ENCODE results near the gene HEPH. TPM values are rescaled to one million over a fixed set of nuclear protein-coding genes. Genes with fewer than 3 reads are reported as not detected.
"Not testable (repeated sequence)": the region's sequence is repeated elsewhere in the genome, so short reads cannot be mapped to it uniquely, and the experiment has no call there.

The HEPH gene
- total and polyA plus RNA-seq, 9 donors = 3.9 to 17.8 (median 9.0) TPM

GRCh38 chrX:66200855-66201795 is 37.1 kb downstream of the HEPH start:
- no CpG with 5 or more reads among the region's 5 CpGs for WGBS (ENCODE audit: insufficient coverage)
- H3K4me1 ChIP-seq (ENCODE audit: control insufficient read depth, insufficient read depth, low read length) = no peaks in the 10 kb centered on the region
- no peaks in the 10 kb centered on the region for H3K27me3 ChIP-seq (ENCODE audit: control insufficient read depth, insufficient read depth, low read length)
- no peaks in the 10 kb centered on the region for H3K36me3 ChIP-seq (ENCODE audit: control insufficient read depth, insufficient read depth, low read length)
- no peak overlapping the region for H3K27ac ChIP-seq (ENCODE audit: low read length)
- H3K4me3 ChIP-seq (ENCODE audit: low read length) = no peak overlapping the region
- no peaks in the 10 kb centered on the region for H3K9me3 ChIP-seq (replicated peaks; ENCODE audit: control insufficient read depth, low read depth, low read length)
- DNase-seq = peak; percentile 8

GRCh38 chrX:66203114-66203513 is 39.1 kb downstream of the HEPH start:
- no CpG with 5 or more reads among the region's 5 CpGs for WGBS (ENCODE audit: insufficient coverage)
- no peaks in the 10 kb centered on the region for H3K27me3 ChIP-seq (ENCODE audit: control insufficient read depth, insufficient read depth, low read length)

GRCh38 chrX:66221856-66222255 is 57.8 kb downstream of the HEPH start:
- Histone ChIP-seq H3K36me3 (ENCODE audit: control insufficient read depth, insufficient read depth, low read length) (no peaks in the 10 kb centered on the region), H3K9me3 (replicated peaks; ENCODE audit: control insufficient read depth, low read depth, low read length) (no peaks in the 10 kb centered on the region), H3K4me1 (ENCODE audit: control insufficient read depth, insufficient read depth, low read length) (no peaks in the 10 kb centered on the region), H3K27ac (ENCODE audit: low read length) (no peak overlapping the region), H3K27me3 (ENCODE audit: control insufficient read depth, insufficient read depth, low read length) (no peaks in the 10 kb centered on the region), H3K4me3 (ENCODE audit: low read length) (no peak overlapping the region)
- 90% methylated on average over 2 of the region's 3 CpGs for WGBS (ENCODE audit: insufficient coverage)
- DNase-seq = no peak

More at GRCh38 chrX:66203114-66203513, 39.1 kb downstream of the HEPH start:
- no peaks in the 10 kb centered on the region for H3K4me1 ChIP-seq (ENCODE audit: control insufficient read depth, insufficient read depth, low read length)
- no peaks in the 10 kb centered on the region for H3K9me3 ChIP-seq (replicated peaks; ENCODE audit: control insufficient read depth, low read depth, low read length)
- no peak for DNase-seq
- H3K4me3 ChIP-seq (ENCODE audit: low read length) = no peak overlapping the region
- no peak overlapping the region for H3K27ac ChIP-seq (ENCODE audit: low read length)
- H3K36me3 ChIP-seq (ENCODE audit: control insufficient read depth, insufficient read depth, low read length) = no peaks in the 10 kb centered on the region

GRCh38 chrX:66232296-66232695 is 68.2 kb downstream of the HEPH start:
- no peaks in the 10 kb centered on the region for H3K27me3 ChIP-seq (ENCODE audit: control insufficient read depth, insufficient read depth, low read length)
- no peak overlapping the region for H3K4me3 ChIP-seq (ENCODE audit: low read length)
- H3K27ac ChIP-seq (ENCODE audit: low read length) = no peak overlapping the region
- H3K36me3 ChIP-seq (ENCODE audit: control insufficient read depth, insufficient read depth, low read length) = no peaks in the 10 kb centered on the region
- H3K9me3 ChIP-seq (replicated peaks; ENCODE audit: control insufficient read depth, low read depth, low read length) = peaks cover 12% of the 10 kb centered on the region
- DNase-seq = no peak
- no CpG with 5 or more reads among the region's 2 CpGs for WGBS (ENCODE audit: insufficient coverage)
- H3K4me1 ChIP-seq (ENCODE audit: control insufficient read depth, insufficient read depth, low read length) = no peaks in the 10 kb centered on the region

GRCh38 chrX:66233209-66233608 is 69.2 kb downstream of the HEPH start:
- no peaks in the 10 kb centered on the region for H3K4me1 ChIP-seq (ENCODE audit: control insufficient read depth, insufficient read depth, low read length)
- peaks cover 8% of the 10 kb centered on the region for H3K9me3 ChIP-seq (replicated peaks; ENCODE audit: control insufficient read depth, low read depth, low read length)
- H3K27ac ChIP-seq (ENCODE audit: low read length) = no peak overlapping the region
- no peaks in the 10 kb centered on the region for H3K27me3 ChIP-seq (ENCODE audit: control insufficient read depth, insufficient read depth, low read length)
- no peak for DNase-seq
- H3K4me3 ChIP-seq (ENCODE audit: low read length) = no peak overlapping the region
- no peaks in the 10 kb centered on the region for H3K36me3 ChIP-seq (ENCODE audit: control insufficient read depth, insufficient read depth, low read length)

- H3K9me3 ChIP-seq (replicated peaks; ENCODE audit: control insufficient read depth, low read depth, low read length); H3K27me3 ChIP-seq (ENCODE audit: control insufficient read depth, insufficient read depth, low read length); H3K4me1 ChIP-seq (ENCODE audit: control insufficient read depth, insufficient read depth, low read length); H3K4me3 ChIP-seq (ENCODE audit: low read length); DNase-seq; H3K27ac ChIP-seq (ENCODE audit: low read length); H3K36me3 ChIP-seq (ENCODE audit: control insufficient read depth, insufficient read depth, low read length): not testable (repeated sequence)
- WGBS (ENCODE audit: insufficient coverage) = no CpG with 5 or more reads among the region's 1 CpG
These were observed 69.9 kb downstream of the HEPH start for GRCh38 chrX:66233904-66234303.

GRCh38 chrX:66255359-66255967 is 91.4 kb downstream of the HEPH start:
- Histone ChIP-seq H3K27me3 (ENCODE audit: control insufficient read depth, insufficient read depth, low read length) (no peaks in the 10 kb centered on the region), H3K4me1 (ENCODE audit: control insufficient read depth, insufficient read depth, low read length) (no peaks in the 10 kb centered on the region), H3K36me3 (ENCODE audit: control insufficient read depth, insufficient read depth, low read length) (no peaks in the 10 kb centered on the region), H3K27ac (ENCODE audit: low read length) (no peak overlapping the region), H3K4me3 (ENCODE audit: low read length) (no peak overlapping the region), H3K9me3 (replicated peaks; ENCODE audit: control insufficient read depth, low read depth, low read length) (no peaks in the 10 kb centered on the region)
- no CpG with 5 or more reads among the region's 1 CpG for WGBS (ENCODE audit: insufficient coverage)
- DNase-seq = no peak

GRCh38 chrX:66262807-66263206 is 98.8 kb downstream of the HEPH start:
- no peak for DNase-seq
- Histone ChIP-seq H3K4me3 (ENCODE audit: low read length) (no peak overlapping the region), H3K4me1 (ENCODE audit: control insufficient read depth, insufficient read depth, low read length) (no peaks in the 10 kb centered on the region), H3K27me3 (ENCODE audit: control insufficient read depth, insufficient read depth, low read length) (no peaks in the 10 kb centered on the region), H3K27ac (ENCODE audit: low read length) (no peak overlapping the region), H3K36me3 (ENCODE audit: control insufficient read depth, insufficient read depth, low read length) (no peaks in the 10 kb centered on the region), H3K9me3 (replicated peaks; ENCODE audit: control insufficient read depth, low read depth, low read length) (no peaks in the 10 kb centered on the region)

Other genes starting within 250 kb of the HEPH start
- 15.4 TPM for gene VSIG4, start 124.2 kb upstream of the HEPH start, total RNA-seq
- 10 to 100 TPM; 11.8 to 18.9 (median 14.6) TPM for gene VSIG4, start 124.2 kb upstream of the HEPH start, polyA plus RNA-seq (ENCODE audit: insufficient read depth in 1 of 8, insufficient read length in 8 of 8, low replicate concordance in 1 of 8)